GM12878 (cell line): ENCODE measurements around the gene CPNE5. TPM values are rescaled to one million over a fixed set of nuclear protein-coding genes. Genes with fewer than 3 reads are reported as not detected.
A peak's percentile ranks its signal among the peaks of the same experiment; 100 is the strongest.

Source experiments
- ATAC-seq: fragments of 200-7000 bp; cut with Tn5 transposase; 3 replicates; pipeline ENCODE4 v1.9.1; 2020; ENCODE audit warnings: mild to moderate bottlenecking, moderate library complexity
- BruUV-seq: library from RNA; stranded (reverse); fragments of 400-500 nt; replicated peaks from 2 replicates; lab custom pipeline; 2021; lab: Mats Ljungman, UMichigan
- CTCF ChIA-PET: fragments of 300-600 bp; sonication (Branson Sonifier 250); formaldehyde crosslinking; extraction: SDS; loops from one replicate; lab custom pipeline; 2021; ENCODE audit warnings: inconsistent platforms; lab: Yijun Ruan, JAX
- POLR2A ChIA-PET: fragments of 350-600 bp; formaldehyde crosslinking; extraction: SDS; loops from one replicate; lab custom pipeline; 2021; ENCODE audit warnings: inconsistent platforms; lab: Charles Lee
- RAD21 ChIA-PET: fragments of 300-600 bp; sonication (Branson Sonifier 250); formaldehyde crosslinking; loops from one replicate; lab custom pipeline; 2023; ENCODE audit warnings: antibody characterized with exemption; ENCODE audit not compliant: unreplicated experiment; lab: Charles Lee
- SMC1A ChIA-PET: fragments of 300-600 bp; sonication (Branson Sonifier 250); formaldehyde crosslinking; loops from one replicate; lab custom pipeline; 2023; ENCODE audit not compliant: unreplicated experiment, uncharacterized antibody; lab: Charles Lee
- DNase-seq: peaks from one replicate; pipeline ENCODE4 v3.0.0-alpha.2; 2011; ENCODE audit warnings: low read depth, low spot score
- FAIRE-seq: peaks from 3 replicates; lab custom pipeline; 2011; peaks lifted over from hg19 to GRCh38; lab: Jason Lieb, UNC
- H2AFZ ChIP-seq: 2 replicates; pipeline ENCODE4 v1.6.0; 2011; ENCODE audit warnings: low read depth, low read length, control low read depth; ENCODE audit not compliant: control insufficient read depth
- H3K27ac ChIP-seq: 2 replicates; pipeline ENCODE4 v1.5.1; 2011; ENCODE audit warnings: control low read depth; ENCODE audit not compliant: control insufficient read depth, insufficient read depth
- H3K27me3 ChIP-seq, 2 experiments: replicated peaks in 1 of 2; 2 replicates each; pipeline versions ENCODE4 v1.6.0 to v1.6.1; 2011; ENCODE audit warnings: low read length in 1 of 2; ENCODE audit not compliant: control insufficient read depth in 2 of 2, insufficient read depth in 2 of 2
- H3K36me3 ChIP-seq, 2 experiments: 2 replicates each; pipeline ENCODE4 v1.5.1; 2011; ENCODE audit warnings: low read length in 1 of 2; ENCODE audit not compliant: control insufficient read depth in 2 of 2, insufficient read depth in 2 of 2
- H3K4me1 ChIP-seq: 2 replicates; pipeline ENCODE4 v1.6.1; 2011; ENCODE audit warnings: mild to moderate bottlenecking, low read length, moderate library complexity, mixed read lengths; ENCODE audit not compliant: control insufficient read depth, insufficient read depth
- H3K4me2 ChIP-seq: 2 replicates; pipeline ENCODE4 v1.6.0; 2011; ENCODE audit warnings: control low read depth; ENCODE audit not compliant: control insufficient read depth, insufficient read depth
- H3K4me3 ChIP-seq: fragments of 200-600 bp; sonication (generic); 2 replicates; pipeline ENCODE4 v1.5.1; 2016
- H3K79me2 ChIP-seq: 2 replicates; pipeline ENCODE4 v1.6.0; 2011; ENCODE audit warnings: low read length; ENCODE audit not compliant: control insufficient read depth, insufficient read depth
- H3K9ac ChIP-seq: 2 replicates; pipeline ENCODE4 v1.8.0; 2011; ENCODE audit warnings: low read length, control low read depth, mixed read lengths; ENCODE audit not compliant: control insufficient read depth, insufficient read depth
- H3K9me3 ChIP-seq: replicated peaks from 3 replicates; pipeline ENCODE4 v1.5.1; 2011; ENCODE audit warnings: mild to moderate bottlenecking, low read length; ENCODE audit not compliant: control insufficient read depth, insufficient read depth
- H4K20me1 ChIP-seq: 2 replicates; pipeline ENCODE4 v1.6.0; 2011; ENCODE audit not compliant: control insufficient read depth, insufficient read depth
- CBX5 ChIP-seq: sonication (generic); IDR thresholded peaks from 2 replicates; pipeline ENCODE4 v1.6.1; 2016; ENCODE audit warnings: low read depth, moderate library complexity, mild to moderate bottlenecking, inconsistent platforms
- CREM ChIP-seq: IDR thresholded peaks from 2 replicates; pipeline ENCODE4 v1.6.1; 2014; ENCODE audit warnings: antibody characterized with exemption, low read depth
- HSF1 ChIP-seq: fragments of 150-350 bp; IDR thresholded peaks from 2 replicates; pipeline ENCODE4 v1.6.1; 2014; ENCODE audit warnings: mild to moderate bottlenecking, low read depth, low read length
- RAD21 ChIP-seq: IDR thresholded peaks from 2 replicates; pipeline ENCODE4 v1.6.1; 2011; ENCODE audit warnings: mild to moderate bottlenecking, low read depth, low read length, moderate library complexity; ENCODE audit not compliant: insufficient read depth
- RAD51 ChIP-seq: fragments of 450-650 bp; IDR thresholded peaks from 2 replicates; pipeline ENCODE4 v1.6.1; 2016; ENCODE audit warnings: moderate library complexity, mild to moderate bottlenecking, inconsistent platforms
- SMC3 ChIP-seq: IDR thresholded peaks from 2 replicates; pipeline ENCODE4 v1.6.1; 2011; ENCODE audit warnings: low read length, improper control_type of control experiment, borderline replicate concordance
- YY1 ChIP-seq: IDR thresholded peaks from 2 replicates; pipeline ENCODE4 v1.6.1; 2011; ENCODE audit warnings: low read depth, mild to moderate bottlenecking, low read length
- WGBS: methylation state at CpG from one replicate; pipeline ENCODE4 v1.1.6; 2016; ENCODE audit warnings: low lambda C conversion rate; ENCODE audit not compliant: insufficient replicate concordance, insufficient coverage; ENCODE audit errors: missing lambda C conversion rate; 5-methylcytosine and 5-hydroxymethylcytosine counted together
- in situ Hi-C: fragments of 300-500 bp; cut with MboI; formaldehyde crosslinking; loops from 9 replicates; pipeline ENCODE4 v1.14.3; 2018; ENCODE audit warnings: mixed read lengths
- intact Hi-C: fragments of 100-400 bp; cut with micrococcal nuclease; formaldehyde crosslinking; loops from one replicate; pipeline ENCODE4 v1.14.2; 2022; ENCODE audit not compliant: unreplicated experiment
- polyA plus RNA-seq, 11 experiments: library from polyadenylated mRNA; depleted of rRNA in 4 of 11; unstranded in 6 of 11; stranded (reverse) in 5 of 11; fragments of >200 nt; fragmentation: Nextera tagmentation in 4 of 11; fragmentation: Illumina TruSeq in 1 of 11; extraction: Ambion mirVana in 4 of 11; extraction: Trizol in 1 of 11; gene quantifications; 1 replicate in 1 of 11; 2 replicates in 10 of 11; pipeline versions ENCODE4 v1.2.1 to v1.2.3, GENCODE V29; 2011 to 2016; ENCODE audit warnings: inconsistent platforms in 2 of 11, missing spikeins in 2 of 11, low read depth in 1 of 11
- total RNA-seq, 4 experiments: library from RNA; depleted of rRNA in 3 of 4; stranded (reverse); fragments of >200 nt in 3 of 4; fragmentation: Illumina TruSeq in 1 of 4; extraction: Trizol in 1 of 4; gene quantifications; 2 replicates each; pipeline versions ENCODE4 v1.2.1 to v1.2.3, GENCODE V29; 2013 to 2021
- TF ChIP-seq, protein P1 (sequence below), 3 experiments: IDR thresholded peaks in 2 of 3; conservative IDR thresholded peaks in 1 of 3; 2 replicates each; pipeline ENCODE4 v1.5.1; 2011; ENCODE audit warnings: low read depth in 3 of 3, low read length in 3 of 3, mild to moderate bottlenecking in 3 of 3, control low read depth in 2 of 3, moderate library complexity in 2 of 3, inconsistent platforms in 1 of 3, mixed read lengths in 1 of 3; ENCODE audit not compliant: control insufficient read depth in 2 of 3, insufficient read depth in 1 of 3; ENCODE audit errors: extremely low read depth in 1 of 3
- TF ChIP-seq, protein P2 (sequence below): fragments of 450-650 bp; IDR thresholded peaks from 2 replicates; pipeline ENCODE4 v1.6.1; 2018; ENCODE audit warnings: borderline replicate concordance, mild to moderate bottlenecking; ENCODE audit not compliant: partially characterized antibody

CPNE5 gene
- total and polyA plus RNA-seq, 10 of the 15 experiments (the other 5 are each of a cell fraction or from before 2014, with no cell fraction given): 2.4 to 39.1 (median 18.2) TPM

DNA sequence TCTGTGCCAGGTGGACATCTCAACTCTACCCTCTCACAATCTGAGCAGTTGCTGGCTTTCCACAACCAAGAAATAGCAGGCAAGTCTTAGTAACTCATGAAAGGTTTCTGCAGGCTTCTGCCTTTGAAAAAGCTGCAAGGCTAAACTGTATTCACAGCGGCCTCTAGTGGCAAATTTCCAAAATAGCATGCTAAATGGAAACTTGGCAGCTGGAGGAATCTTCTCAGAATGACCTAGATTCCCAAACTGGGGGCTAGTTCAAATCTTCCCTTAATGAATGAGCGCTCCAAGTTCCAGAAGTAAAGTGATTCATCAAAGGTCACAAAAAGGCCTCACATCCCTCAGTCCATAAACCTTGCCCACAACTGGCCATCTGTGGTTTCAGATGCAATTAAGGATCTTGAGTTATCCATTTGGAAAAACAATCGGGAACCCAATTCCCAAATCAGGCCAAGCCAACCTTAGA lies 11.9 kb upstream of the CPNE5 start:
- no peaks in the 10 kb centered on the region for H3K4me1 ChIP-seq
- no peaks in the 10 kb centered on the region for H3K79me2 ChIP-seq
- ATAC-seq (peak; percentile 46; the same call in 2 of the 3 replicates), FAIRE-seq (peak; percentile 84), DNase-seq (no peak)
- SMC1A ChIA-PET: interaction anchor here (0.8 to 7.2 kb wide), 9 partner anchors 13 to 236 kb away, joined by 3 to 106 read pairs (median 4); partner anchors contain the start of gene PPIL1
- no peak overlapping the region for H2AFZ ChIP-seq
- H3K4me3 ChIP-seq: no peak overlapping the region
- intact Hi-C loops: loop anchor here (1.0 to 10.0 kb wide), 3 partner anchors 69 to 226 kb away; no protein-coding TSS in a partner anchor
- WGBS: 32% methylated on average over 3 of the region's 3 CpGs
- H4K20me1 ChIP-seq: no peaks in the 10 kb centered on the region
- no peaks in the 10 kb centered on the region for H3K27me3 ChIP-seq
- no peaks in the 10 kb centered on the region; the same call in 2 of the 3 replicates for H3K9me3 ChIP-seq
- no peak overlapping the region for H3K9ac ChIP-seq
- no TSS peak for BruUV-seq
- H3K27ac ChIP-seq: no peak overlapping the region
- H3K4me2 ChIP-seq: no peak overlapping the region
- CTCF ChIA-PET: interaction anchor here (0.7 to 5.4 kb wide), 33 partner anchors 9 to 460 kb away, joined by 3 to 147 read pairs (median 6); partner anchors contain the start of genes C6orf89 and PPIL1
- RAD21 ChIA-PET: interaction anchor here (0.6 to 6.2 kb wide), 6 partner anchors 67 to 306 kb away, joined by 3 to 49 read pairs (median 6); no protein-coding TSS in a partner anchor
- POLR2A ChIA-PET: interaction anchor here (0.6 kb wide), 1 partner anchor 22 kb away, joined by 3 read pairs; no protein-coding TSS in a partner anchor
- TF ChIP-seq CREM: no peak
- peak; percentile 63; the same call in 1 of the 2 replicates for TF ChIP-seq YY1
- no peak for TF ChIP-seq RAD51
- TF ChIP-seq, protein P1, sequence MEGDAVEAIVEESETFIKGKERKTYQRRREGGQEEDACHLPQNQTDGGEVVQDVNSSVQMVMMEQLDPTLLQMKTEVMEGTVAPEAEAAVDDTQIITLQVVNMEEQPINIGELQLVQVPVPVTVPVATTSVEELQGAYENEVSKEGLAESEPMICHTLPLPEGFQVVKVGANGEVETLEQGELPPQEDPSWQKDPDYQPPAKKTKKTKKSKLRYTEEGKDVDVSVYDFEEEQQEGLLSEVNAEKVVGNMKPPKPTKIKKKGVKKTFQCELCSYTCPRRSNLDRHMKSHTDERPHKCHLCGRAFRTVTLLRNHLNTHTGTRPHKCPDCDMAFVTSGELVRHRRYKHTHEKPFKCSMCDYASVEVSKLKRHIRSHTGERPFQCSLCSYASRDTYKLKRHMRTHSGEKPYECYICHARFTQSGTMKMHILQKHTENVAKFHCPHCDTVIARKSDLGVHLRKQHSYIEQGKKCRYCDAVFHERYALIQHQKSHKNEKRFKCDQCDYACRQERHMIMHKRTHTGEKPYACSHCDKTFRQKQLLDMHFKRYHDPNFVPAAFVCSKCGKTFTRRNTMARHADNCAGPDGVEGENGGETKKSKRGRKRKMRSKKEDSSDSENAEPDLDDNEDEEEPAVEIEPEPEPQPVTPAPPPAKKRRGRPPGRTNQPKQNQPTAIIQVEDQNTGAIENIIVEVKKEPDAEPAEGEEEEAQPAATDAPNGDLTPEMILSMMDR (IDR thresholded peaks at IDR 0.05 in 2 of 3, conservative IDR thresholded peaks at IDR 0.05 in 1 of 3; ENCODE audit: control insufficient read depth in 2 of 3, extremely low read depth in 1 of 3, insufficient read depth in 1 of 3, low read depth in 3 of 3, low read length in 3 of 3): peak; percentile 71 to 79 (median 77)
- no peak for TF ChIP-seq HSF1
- TF ChIP-seq, protein P2, sequence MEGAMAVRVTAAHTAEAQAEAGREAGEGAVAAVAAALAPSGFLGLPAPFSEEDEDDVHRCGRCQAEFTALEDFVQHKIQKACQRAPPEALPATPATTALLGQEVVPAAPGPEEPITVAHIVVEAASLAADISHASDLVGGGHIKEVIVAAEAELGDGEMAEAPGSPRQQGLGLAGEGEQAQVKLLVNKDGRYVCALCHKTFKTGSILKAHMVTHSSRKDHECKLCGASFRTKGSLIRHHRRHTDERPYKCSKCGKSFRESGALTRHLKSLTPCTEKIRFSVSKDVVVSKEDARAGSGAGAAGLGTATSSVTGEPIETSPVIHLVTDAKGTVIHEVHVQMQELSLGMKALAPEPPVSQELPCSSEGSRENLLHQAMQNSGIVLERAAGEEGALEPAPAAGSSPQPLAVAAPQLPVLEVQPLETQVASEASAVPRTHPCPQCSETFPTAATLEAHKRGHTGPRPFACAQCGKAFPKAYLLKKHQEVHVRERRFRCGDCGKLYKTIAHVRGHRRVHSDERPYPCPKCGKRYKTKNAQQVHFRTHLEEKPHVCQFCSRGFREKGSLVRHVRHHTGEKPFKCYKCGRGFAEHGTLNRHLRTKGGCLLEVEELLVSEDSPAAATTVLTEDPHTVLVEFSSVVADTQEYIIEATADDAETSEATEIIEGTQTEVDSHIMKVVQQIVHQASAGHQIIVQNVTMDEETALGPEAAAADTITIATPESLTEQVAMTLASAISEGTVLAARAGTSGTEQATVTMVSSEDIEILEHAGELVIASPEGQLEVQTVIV: no peak
- peak; percentile 96 for TF ChIP-seq CBX5
- TF ChIP-seq RAD21: peak; percentile 70
- TF ChIP-seq SMC3: peak; percentile 65; the same call in 1 of the 2 replicates
- peaks cover 6 to 10% of the 10 kb centered on the region in 2 experiments; a peak in 3 of 4 replicates for H3K36me3 ChIP-seq
- in situ Hi-C loops: no loop called here
